GM12873 (cell line): ENCODE data around the gene ATP8A1.

Source experiments
- TF ChIP-seq, protein P1 (sequence below): IDR thresholded peaks from 2 replicates; pipeline ENCODE4 v1.5.1; 2012; ENCODE audit warnings: low read depth, mild to moderate bottlenecking, moderate library complexity, low read length, control low read depth; ENCODE audit not compliant: insufficient read depth; ENCODE audit errors: missing control alignments

The ATP8A1 gene

DNA sequence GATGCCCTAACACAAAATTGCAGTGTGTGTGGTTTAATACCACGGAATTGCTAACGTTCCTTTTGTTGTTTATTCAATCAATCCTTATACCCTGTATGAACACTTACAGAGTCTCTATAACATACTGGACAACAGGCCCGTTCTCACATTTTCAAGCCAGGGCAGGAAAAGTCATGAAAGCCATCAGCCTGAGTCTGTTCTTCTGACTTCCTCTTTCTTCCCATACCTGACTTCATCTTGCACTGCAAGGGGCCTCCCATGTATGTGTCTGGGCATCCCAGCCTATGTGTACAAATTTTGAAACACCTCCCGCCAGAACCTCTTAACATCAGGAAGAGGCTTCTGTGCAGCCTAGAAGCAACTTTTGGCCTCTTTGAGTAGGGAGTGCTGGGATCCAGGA lies 264.5 kb downstream of the ATP8A1 start:
- TF ChIP-seq, protein P1, sequence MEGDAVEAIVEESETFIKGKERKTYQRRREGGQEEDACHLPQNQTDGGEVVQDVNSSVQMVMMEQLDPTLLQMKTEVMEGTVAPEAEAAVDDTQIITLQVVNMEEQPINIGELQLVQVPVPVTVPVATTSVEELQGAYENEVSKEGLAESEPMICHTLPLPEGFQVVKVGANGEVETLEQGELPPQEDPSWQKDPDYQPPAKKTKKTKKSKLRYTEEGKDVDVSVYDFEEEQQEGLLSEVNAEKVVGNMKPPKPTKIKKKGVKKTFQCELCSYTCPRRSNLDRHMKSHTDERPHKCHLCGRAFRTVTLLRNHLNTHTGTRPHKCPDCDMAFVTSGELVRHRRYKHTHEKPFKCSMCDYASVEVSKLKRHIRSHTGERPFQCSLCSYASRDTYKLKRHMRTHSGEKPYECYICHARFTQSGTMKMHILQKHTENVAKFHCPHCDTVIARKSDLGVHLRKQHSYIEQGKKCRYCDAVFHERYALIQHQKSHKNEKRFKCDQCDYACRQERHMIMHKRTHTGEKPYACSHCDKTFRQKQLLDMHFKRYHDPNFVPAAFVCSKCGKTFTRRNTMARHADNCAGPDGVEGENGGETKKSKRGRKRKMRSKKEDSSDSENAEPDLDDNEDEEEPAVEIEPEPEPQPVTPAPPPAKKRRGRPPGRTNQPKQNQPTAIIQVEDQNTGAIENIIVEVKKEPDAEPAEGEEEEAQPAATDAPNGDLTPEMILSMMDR: no peak

DNA sequence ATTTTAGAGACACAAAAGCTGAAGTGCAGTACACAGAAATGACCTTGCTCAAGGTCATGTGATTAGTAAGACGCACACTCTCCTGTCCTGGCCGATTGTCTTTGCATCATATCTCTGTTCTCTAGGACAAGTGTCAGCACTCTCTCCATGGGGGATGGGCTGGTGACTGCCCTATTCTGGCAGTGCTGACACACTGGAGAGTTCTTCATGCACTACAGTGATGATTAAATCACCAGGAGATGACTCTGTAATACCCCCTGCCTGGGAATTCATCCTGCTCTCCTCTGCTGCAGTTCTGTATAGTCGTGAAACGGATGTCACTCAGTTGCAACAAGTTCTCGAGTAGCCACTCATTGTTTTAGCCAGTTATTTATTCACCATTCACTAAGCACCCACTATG lies 264.9 kb downstream of the ATP8A1 start:
- TF ChIP-seq, protein P1: no peak

DNA sequence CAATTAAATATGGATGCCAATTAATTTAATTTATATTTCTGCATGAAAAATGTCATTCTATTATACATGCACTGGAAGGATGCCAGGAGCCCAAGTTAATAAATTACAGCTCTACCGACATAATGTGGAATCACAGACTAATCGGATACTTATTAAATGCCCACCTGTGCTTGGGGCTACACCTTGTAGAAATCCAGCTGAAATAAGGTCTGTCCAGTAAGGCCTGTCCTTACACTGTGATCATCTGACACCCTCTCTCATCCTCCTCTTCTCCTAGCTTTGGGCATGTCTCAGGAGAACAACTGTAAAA lies 265.6 kb downstream of the ATP8A1 start:
- TF ChIP-seq, protein P1: no peak

DNA sequence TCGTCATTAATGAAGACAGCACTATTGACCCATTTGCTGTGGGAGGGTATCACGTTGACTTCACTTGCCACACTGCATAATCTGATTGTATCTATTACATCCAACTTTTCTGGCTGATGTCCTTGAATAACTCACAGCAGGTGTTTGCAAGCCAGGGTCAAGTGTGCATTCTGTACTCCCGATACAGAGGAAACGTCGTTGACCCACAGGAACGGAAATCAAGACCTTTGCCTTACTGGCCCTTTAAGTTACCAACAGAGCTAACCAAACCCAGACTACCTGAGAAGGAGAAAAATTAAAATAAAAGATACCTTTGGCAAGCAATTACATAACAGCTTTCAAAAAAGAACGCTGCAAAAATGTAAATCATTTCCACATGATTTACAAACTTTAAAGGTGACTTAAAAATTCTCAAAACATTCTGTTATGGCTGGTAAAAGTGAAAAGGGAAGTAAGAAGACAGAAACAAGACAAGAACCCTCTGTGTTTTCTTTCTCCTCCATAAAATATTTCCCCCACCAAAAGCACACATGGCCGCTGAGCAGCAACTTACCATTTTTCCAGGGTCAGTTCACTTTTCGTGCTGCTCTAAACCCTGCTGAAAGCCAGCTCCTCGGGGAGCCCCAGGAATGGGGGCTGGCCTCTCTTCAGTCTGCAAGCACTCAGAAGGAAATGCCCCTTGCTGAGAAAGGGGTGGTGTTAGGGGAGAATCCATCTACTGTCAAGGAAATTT lies 266.1 kb downstream of the ATP8A1 start:
- TF ChIP-seq, protein P1: no peak

DNA sequence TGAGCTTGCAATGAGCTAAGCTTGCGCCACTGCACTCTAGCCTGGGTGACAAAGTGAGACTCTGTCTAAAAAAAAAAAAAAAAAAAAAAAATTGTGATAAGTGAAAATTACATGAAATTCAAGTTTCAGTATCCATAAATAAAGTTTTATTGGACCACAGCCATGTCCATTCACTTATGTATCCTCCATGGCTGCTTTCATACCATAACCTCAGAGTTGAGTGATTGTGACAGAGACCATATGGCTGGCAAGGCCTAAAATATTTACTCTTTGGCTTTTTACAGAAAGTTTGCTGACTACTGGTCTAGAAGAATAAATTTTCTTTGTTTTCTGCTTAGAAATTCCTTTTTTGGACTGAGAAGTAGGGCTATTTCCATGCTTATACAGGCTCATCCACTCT lies 271.4 kb downstream of the ATP8A1 start:
- TF ChIP-seq, protein P1: no peak

DNA sequence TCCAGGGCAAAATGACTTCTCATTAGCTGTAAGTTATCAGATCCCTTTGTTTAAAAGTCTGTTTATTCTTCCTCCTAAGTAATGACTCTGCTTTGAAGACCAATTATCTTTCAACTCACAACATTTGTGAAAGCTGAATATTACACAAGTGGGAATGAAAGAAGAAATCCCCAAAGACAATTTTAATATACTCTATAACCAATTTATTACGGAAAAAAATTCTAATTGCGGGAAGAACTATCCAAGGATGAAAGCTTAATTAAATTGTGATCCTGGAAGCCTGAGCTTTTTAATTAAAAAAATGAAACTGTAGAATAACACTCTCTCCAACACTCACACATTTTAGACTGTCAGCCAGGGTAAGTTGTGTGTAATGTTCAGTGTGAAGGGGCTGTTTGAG lies 275.2 kb downstream of the ATP8A1 start:
- TF ChIP-seq, protein P1: no peak

DNA sequence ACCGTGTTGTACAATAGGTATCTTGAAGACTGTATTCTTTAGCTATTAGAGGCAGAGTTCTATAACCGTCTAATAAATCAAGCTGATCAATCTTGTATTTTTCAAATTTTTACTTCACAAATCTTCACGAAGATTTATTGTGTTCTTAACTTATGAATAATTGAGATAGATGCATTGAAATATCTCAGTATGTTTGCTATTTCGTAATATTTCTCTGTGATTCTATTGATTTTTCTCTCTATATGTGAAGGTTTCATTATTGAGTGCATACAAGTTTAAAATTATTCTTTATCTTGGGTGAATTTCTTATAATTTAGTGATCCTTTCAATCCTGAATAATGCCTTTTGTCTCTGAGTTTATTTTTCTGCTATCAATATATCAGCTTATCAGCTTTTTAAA lies 279.4 kb downstream of the ATP8A1 start:
- TF ChIP-seq, protein P1: no peak
